Activated CD8-positive, alpha-beta memory T cell treated with anti-CD3 and anti-CD28 coated beads, Interleukin-2, amount 50 U/mL, for 4 hours (primary cell): ENCODE measurements around the gene FNDC3B.
"Not testable (repeated sequence)": the region's sequence is repeated elsewhere in the genome, so short reads cannot be mapped to it uniquely, and the experiment has no call there.

ENCODE experiments used
- DNase-seq: peaks from one replicate; pipeline ENCODE4 v3.0.0-alpha.2; 2020

The FNDC3B gene

DNA sequence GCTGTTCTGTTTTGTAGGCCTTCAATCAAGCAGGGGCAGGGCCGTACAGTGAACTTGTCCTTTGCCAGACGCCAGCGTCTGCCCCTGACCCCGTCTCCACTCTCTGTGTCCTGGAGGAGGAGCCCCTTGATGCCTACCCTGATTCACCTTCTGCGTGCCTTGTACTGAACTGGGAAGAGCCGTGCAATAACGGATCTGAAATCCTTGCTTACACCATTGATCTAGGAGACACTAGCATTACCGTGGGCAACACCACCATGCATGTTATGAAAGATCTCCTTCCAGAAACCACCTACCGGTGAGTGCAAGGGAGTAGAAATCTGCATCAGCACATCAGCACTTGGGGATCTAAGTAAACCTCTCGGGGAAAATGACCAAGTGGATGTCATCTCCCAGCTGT lies 313.4 kb downstream of the FNDC3B start:
- DNase-seq: no peak

DNA sequence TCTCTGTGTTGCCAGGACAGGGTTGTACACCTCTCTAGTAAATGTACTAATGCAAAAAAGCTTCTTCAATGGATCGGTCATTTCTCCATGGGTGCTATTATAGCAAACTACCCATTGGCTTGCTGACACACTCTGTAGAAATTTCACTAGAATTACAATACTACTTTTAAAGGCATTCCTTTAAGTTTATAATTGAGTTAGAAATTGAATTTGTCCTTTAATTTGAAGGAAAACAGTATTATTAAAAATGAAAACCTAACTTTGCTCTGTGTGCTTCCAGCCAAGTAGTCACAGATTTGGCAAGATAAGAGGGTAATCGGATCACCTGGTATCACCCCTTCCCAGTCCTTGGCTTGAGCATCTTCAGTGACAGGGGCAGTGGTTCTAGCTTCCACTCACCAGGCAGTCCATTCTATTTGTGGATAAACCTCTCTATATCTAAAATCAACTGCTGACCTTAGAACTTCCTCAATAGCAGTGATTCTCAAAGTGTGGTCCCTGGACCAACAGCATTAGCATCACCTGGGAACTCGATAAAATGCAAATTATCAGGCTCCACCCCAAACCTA lies 315.6 kb downstream of the FNDC3B start:
- DNase-seq: no peak

DNA sequence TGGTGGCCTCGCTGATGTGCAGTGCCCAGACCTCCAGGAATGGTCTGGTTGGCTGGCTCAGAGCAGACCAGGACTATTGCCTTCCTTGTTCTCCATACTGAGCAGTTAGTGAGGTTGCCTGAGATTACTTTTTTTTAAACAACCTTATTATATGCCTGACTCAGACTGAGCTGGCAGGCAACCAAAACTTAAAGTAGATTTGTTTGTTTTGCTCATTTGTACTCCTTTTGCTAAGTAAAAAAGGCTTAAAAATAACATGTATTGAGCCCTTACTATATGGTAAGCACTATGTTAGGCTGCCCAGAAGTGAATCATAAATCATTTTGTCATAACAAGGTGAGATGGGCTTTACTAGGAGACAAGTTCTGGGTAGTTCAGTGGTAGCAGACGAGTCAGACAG lies 316.5 kb downstream of the FNDC3B start:
- DNase-seq: no peak

DNA sequence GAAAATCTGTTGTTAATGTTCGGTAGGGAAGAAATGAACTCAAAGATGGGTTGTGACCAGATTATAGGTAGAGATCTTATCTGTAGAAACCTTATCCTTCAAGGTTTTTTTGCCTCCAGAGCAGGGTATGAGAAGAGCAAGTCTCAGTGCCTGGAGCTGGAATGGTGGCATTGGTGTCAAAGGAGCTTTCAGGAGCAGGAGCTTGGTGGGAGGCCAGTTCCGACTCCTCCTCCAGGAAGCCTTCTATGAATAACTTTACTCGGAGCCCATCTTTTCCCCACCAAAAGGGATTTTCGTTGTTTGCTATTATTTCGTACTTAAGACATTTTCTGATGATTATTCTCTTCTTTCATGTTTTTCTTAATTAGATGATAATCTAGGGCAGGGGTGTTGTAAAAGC lies 317.0 kb downstream of the FNDC3B start:
- DNase-seq: no peak

DNA sequence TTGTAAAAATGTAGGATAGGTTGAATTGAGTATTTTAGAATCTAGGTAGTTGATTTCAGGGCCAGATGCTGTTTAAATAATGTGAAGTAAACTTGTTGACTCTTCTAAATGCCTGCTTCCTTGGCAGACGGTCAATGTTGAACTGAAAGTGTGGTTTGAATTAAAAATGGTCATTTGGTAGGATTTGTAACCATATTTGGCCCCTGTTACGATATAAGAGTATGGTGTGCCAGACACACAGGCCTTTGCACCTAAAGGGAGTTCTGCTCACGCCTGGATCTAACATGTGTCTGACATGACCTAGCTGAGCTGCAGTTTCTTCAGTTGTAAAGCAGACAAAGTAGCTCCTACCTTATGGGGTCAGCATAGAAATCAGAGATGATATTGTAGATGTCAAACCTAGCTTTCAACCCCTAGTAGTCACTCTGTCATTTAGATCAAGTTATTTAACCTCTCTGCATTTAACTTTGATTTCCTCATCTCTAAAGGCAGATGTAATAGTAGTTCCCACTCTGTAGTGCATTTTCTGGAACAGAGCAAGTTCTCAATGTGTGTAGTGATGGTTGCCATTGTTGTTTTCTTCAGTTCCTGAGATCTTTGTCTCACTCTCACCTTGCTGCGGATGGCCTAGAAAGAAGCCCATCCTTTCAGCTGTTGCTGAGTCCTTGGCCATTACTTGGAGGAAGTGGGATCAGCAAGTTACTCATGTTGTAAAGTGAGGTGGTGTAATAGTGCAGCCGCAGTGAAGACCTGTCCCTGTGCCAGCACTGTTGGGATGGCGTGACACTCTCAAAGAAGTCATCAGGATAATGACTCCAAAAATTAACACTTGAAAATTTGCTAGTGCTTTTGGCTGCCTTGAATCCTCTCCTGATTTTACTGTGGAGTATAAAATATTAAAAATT lies 318.7 kb downstream of the FNDC3B start:
- no peak for DNase-seq

DNA sequence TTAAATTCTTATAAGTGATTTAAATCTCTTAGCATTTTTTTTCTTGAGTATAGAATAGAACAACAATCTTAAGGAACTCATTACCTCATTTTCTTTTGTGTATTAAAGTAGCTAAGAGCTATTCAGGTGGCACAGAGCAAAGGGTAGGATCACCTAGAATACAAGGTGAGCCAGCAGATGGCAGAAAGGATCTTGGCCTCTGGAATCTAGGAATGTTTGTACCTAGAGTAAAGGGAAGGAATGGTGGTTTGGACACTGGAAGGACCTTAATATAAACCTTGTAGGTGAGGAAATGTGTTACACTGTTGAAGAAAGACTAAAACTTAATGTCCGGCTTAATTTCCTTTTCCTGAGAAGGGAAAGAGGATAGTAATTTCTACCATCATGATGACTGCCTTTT lies 319.9 kb downstream of the FNDC3B start:
- no peak for DNase-seq

DNA sequence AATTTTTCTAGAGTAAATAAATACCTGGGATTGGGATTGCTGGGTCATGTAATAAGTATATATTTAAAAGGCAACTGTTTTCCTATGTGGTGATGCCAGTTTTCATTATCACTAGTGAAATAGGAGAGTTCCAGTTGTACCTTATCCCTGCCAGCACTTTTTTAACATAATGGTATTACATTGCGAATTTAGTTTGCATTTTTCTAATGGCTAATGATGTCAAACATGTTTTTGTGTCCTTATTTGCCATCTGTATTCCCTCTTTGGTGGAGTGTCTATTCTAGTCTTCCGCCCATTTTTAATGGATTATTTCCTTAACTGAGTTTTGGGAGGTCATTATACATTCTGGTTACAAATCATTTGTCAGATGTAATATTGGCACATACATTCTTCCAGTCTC lies 320.6 kb downstream of the FNDC3B start:
- DNase-seq: no peak

DNA sequence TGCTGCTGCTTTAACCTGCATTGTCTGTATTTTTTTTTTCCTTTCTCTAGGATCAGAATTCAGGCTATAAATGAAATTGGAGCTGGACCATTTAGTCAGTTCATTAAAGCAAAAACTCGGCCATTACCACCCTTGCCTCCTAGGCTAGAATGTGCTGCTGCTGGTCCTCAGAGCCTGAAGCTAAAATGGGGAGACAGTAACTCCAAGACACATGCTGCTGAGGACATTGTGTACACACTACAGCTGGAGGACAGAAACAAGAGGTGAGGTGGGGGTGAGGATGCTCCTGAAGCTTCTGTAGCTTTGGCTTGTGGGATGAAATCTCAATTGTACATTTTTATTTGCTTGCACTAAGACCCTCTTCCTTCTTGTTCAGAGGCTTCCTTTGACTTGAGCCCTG lies 323.2 kb downstream of the FNDC3B start:
- no peak for DNase-seq

DNA sequence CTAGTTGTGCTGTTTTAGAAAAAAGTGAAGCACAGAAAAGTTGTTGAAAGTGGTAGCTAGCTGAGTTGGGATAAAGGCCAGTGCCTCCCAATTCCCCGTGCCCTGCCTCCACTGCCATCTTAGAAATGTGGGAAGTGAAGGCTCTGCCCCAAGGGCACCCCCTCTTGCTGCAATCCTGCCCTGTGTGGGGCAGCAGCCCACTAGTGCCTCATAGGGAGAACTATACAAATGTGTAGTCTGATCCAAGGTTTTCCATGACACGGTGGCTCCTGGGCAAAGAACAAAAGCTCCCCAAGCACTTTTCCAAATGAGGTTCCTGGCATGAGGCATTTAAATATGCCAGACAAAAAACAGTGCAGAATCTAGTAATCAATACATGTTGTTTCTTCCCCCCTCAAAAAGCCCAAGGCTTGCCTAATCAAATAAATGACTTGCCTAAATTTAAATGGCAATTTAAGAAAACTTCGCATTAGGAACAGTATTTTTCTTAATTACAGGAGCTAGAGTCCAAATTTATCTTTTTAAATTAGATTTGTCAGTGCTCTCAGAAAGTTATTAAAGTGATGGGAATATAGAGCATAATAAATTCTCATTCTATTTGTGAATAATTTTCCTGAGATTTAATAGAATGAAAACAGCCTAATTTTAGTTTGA lies 325.1 kb downstream of the FNDC3B start:
- DNase-seq: no peak

DNA sequence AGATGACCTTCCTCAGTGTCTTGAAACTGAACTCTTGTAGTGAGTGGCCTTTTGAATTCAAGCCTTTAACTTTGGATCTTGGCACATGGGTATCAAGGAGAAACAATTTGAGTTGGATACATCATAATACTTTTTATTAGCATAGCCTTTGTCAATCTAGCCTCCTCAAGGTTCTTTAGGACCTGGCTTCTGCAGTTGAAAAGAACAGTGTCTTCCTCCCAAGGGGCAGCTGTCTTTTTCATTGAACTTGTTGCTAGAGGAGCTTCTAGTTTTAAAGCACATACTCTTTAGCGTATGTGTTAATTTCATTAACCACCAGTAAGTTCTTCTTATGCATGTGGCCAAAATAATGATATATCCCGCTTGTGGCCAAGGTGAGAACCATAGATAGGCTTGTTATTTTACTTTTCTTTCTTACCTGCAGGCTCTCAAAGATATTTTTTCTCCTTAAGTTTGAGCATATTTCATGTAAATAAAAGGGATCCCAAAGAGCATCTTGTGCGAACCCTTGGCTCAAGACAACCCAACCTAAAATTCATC lies 325.7 kb downstream of the FNDC3B start:
- DNase-seq: no peak

DNA sequence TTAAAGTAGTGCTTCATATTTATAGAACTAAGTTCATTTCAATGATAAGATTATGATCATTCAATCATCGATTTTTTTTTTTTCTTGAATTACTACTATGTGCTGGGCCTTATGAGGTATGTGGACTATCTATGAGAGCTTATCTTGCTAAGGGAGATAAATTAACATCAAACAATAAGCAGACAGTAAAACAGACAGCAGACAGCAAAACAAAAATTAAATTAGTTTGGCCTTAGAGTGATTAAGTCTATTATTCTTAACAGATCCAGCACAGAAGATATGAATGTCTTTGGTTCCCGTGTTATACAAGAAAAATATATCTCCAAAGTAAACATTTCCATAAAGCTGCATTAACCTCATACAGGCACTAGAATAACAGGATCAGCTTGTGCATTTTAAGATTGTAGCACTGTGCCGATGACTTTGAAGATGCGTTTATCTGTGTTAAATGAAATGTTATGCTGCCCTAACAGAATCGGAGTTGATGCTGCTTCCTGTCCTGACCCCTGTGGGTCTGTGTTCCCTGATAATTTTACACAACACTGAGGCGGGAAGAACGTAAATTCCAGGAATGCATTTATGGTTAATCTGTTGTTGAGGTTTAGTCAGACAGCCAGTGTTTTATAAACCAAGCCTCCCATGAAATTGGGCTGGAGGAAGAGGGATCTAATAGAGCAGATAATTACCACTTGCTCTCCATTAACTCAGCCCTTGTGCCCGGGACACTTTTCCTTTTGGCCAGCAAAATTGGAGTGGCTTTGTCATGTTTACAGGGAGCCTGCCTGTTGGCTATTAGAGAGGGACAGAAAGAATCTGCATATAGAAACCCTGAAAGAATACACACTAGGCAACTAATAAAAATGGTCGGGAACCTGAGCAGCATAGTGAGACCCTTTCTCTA lies 328.1 kb downstream of the FNDC3B start:
- DNase-seq: no peak

DNA sequence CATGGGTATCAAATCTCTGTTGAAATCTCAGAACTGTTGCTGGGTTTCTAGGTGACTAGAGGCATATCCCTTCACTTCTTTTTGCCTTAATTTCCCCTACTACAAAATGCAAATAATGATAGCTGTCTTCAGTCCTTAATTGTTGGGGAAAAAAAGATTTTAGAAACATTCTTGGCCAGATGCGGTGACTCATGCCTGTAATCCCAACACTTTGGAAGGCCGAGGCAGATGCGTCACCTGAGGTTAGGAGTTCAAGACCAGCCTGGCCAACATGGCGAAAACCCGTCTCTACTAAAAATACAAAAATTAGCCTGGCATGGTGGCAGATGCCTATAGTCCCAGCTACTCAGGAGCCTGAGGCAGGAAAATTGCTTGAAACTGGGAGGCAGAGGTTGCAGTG lies 329.2 kb downstream of the FNDC3B start:
- DNase-seq: not testable (repeated sequence)

DNA sequence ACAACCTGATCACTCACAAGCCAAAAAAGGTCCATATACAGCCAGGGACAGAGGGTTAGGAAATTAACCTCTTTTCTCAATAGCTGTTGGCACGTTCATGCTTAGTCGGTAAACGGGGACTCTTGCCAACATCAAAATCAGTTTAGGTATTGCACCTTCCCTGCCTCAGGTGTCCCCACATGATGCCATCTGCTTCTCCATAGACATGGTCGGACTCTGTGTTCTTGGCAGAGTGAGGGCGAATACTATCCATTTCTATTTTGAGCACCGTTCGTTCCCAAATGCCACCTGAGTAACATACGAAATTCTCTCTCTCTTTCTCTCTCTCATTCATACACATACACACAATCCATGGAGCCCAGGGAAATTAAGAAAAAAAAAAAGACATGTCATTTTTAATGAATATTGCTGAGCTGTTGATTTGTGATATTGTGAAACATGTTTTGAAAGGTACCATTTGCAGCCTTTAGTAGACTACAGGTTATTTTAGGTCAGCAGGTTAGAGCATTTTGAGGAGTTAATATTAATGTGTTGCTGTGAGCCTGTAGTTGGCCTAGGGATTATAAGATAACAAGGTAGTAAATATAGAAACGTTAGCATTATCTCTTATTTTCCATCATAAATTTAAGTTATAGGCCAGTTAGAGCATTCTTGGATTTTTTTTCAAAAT lies 330.3 kb downstream of the FNDC3B start:
- DNase-seq: no peak

DNA sequence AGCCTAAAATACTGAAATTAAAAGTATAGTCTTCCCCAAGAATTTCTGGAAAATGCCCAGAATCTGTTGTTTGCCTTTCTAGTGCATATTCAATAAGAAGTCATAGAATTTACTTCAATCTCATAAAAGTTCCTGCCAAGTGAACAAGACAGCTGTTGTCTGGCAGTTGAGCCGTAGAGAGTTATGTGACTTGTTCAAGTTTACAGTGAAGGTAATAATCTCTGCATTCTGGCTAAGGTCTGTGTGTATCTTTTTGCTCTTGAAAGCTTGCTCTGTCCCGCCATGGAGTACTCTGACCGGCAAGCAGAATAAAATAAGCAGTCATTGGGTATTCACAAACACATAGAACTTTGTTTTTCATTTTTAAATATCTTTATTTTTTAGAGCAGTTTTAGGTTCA lies 331.0 kb downstream of the FNDC3B start:
- no peak for DNase-seq

DNA sequence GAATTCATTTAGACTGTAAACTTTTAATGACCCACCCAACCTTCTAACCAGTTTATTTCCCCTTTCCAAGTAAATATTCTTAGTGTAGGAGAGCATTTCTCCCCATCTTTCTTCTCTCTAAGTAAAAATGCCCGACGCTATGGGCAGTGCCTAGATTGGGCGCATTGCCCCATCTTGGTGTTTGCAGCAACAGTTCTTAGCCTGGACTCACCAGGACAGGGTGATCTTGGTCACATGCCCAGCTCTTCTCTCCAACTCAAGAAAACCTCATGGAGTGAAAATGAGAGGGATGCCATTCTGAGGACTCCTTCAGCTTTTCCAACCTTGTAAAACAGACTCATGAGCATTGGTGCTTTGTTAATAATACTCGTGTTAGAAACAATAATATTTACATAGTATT lies 332.2 kb downstream of the FNDC3B start:
- no peak for DNase-seq

DNA sequence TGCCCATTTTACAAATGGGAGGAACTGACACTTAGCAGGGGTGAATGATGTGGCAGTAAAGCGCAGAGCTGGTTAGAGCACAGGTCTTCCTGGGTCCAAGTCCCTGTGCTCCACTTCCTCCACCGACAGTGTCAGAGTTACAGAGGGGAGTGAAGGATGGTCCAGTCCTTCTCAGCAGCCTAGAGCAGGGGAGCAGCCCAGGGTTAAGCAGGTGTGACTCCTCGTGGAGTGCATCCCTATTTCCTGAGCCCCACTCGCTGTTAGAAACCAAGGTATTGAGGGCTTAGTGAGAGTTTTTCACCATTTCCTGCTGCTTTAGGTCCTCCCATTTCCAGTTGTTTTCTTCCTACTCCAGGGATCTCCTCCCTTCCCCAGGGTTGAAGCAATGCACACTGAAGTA lies 333.5 kb downstream of the FNDC3B start:
- DNase-seq: no peak

DNA sequence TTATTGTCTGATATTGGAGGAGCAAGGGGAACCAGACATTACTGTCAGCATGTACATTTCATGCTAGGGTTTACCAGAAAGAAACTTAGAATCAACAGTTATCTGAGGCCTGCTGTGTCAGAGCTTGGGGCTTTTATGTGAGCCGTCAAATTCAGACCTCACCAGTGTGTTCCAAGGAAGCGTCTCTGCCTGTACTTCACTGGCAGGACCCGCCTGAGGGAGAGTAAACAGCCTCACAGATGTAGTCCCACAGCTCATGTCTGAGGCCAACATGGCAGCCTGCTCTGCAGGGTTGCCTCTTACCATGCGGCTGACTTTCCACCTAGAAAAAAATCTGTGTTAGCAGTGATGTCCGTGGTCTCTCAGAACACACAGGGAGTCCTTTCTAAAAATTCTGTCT lies 334.5 kb downstream of the FNDC3B start:
- no peak for DNase-seq

DNA sequence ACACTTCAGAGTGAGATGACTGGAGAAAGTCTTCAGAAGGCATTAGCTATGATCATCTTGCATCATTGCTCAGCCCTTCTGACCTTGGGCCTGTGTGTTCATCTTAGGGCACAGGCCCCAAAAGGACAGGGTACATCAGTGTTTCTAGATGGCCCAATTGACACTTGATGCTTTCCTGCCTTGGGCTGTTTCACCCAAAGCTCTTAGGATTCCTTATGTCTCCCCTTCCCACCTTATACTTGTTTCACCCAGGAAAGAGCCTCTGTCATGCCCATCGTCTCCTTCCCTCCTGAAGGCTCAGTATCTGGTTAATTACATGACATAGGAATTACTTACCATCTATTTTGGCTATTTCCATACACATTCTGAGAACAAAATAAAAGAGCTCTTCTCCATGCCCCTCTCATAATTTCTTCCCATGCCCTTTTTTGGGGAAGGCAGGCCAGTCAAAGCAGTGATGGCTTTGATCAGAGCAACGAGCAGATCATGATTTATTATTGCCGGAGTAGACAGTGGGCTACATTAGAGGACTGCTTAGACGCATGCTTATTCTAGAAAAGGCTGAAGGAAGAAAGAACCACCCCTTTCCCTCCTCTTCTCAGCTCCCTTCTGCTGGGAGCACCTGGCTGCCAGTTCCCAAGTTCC lies 335.9 kb downstream of the FNDC3B start:
- no peak for DNase-seq

DNA sequence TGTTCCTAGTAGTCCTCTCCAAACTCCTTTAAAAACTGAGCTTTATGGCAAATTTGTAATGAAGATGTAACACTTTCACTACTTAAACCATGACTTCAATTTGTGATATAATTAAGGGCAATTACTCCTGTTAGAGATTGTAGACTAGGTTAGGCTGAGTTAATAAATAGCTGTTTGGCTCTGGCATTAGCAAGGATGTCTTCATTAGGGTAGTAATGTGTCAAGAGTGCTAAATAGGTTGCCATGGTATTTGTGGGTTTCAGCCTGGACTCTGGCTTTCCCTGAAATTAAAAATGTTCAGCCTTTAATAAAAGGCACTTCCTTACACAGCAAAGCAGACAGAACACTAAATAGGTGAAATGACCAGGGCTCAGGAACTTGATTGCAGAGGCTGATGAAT lies 337.0 kb downstream of the FNDC3B start:
- no peak for DNase-seq

DNA sequence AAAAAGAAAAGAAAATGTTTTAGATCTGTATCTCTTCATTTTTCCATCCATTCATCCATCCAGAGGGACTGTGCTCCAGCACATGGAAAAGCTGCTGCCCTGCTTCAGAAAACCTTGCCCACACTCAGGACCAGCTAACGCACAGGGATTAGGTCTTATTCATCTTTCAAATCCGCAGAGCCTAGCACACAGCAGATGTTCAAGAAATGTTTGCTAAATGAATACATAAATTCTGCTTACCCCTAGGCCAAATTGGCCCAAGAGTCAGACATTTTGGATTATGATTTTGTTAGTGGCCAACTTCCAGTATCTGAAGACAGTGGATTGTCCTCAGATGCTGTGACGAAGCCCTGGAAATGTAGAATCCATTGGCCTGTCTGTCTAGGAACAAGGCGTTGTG lies 337.5 kb downstream of the FNDC3B start:
- no peak for DNase-seq

DNA sequence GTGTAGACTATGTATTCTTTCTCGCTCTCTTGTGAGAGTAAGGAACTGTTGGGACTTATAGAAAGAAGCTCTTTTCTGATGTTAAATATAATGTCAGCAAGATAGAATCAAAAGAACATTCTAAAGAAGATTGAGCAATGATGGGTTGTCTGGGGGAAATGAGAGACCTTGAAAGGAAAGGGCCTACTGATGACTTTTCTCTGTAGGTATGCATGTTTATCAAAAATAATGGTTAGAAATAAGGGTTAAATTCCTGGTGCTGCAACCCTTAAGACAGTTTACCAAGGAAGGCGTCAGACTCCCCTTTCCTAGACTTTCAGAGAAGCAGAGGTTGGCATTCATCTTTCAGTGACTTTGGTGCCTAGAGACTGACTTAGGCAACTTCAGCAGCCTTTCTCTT lies 339.1 kb downstream of the FNDC3B start:
- DNase-seq: no peak

DNA sequence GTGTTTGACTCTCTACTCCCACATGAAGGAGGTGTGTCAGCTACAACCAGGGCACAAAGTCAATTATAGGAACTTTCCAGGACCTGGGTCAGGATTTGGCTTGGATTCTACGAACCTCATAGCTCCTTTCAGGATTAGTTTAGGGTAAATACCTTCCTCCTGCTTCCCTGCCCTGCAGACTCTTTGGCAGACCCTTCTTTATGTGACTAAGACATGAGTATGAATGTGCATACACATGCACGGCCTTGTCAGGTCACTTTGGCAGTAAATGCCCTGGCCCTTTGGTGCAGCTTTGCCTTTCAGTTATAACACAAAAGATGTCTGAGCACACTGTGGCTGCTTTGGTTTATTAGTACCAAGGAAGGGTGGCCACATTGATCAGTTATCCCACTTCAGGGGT lies 340.0 kb downstream of the FNDC3B start:
- no peak for DNase-seq
